ENCODE data around the gene TRAPPC11. TPM values are rescaled to one million over a fixed set of nuclear protein-coding genes. Genes with fewer than 3 reads are reported as not detected.

The TRAPPC11 gene
- total and polyA plus RNA-seq, 9 of the 15 experiments (the other 6 are each of a cell fraction or from before 2014, with no cell fraction given) = 11.6 to 49.0 (median 28.7) TPM

GRCh38 chr4:183635741-183636140, 23.4 kb upstream of the TRAPPC11 start (continued):
- TF ChIP-seq ZNF407 (IDR thresholded peaks at IDR 0.05; ENCODE audit: low read depth) = no peak
- TF ChIP-seq NRF1 (conservative IDR thresholded peaks at IDR 0.05 in 1 of 2, IDR thresholded peaks at IDR 0.05 in 1 of 2) = no peak
- TF ChIP-seq ATF3 (IDR thresholded peaks at IDR 0.05) = no peak
- no peak for TF ChIP-seq ATF3 (CRISPR knock-in tag; conservative IDR thresholded peaks at IDR 0.05)
- no peak for TF ChIP-seq NBN (IDR thresholded peaks at IDR 0.05; ENCODE audit: low read depth)
- TF ChIP-seq POLR2AphosphoS5 (IDR thresholded peaks at IDR 0.05; ENCODE audit: control insufficient read depth, insufficient read depth, low read depth, low read length) = no peak
